Cardiac muscle cell (in vitro differentiated cells and primary cell): ENCODE measurements around the gene CRLF3. TPM values are rescaled to one million over a fixed set of nuclear protein-coding genes. Genes with fewer than 3 reads are reported as not detected.

Source experiments
- DNase-seq, 2 donors: peaks; one replicate each; pipeline versions ENCODE4 v3.0.0 to v3.0.0-alpha.2; 2010 to 2017; ENCODE audit warnings: low read depth in 1 of 2, low spot score in 1 of 2
- H3K27ac ChIP-seq: fragments of 200-600 bp; sonication (generic); 2 replicates; pipeline ENCODE4 v1.5.1; 2016
- H3K27me3 ChIP-seq: fragments of 200-600 bp; sonication (generic); 2 replicates; pipeline ENCODE4 v1.6.0; 2016; ENCODE audit warnings: control low read depth
- H3K36me3 ChIP-seq: fragments of 200-600 bp; sonication (generic); 2 replicates; pipeline ENCODE4 v1.5.1; 2016; ENCODE audit warnings: control low read depth
- H3K4me1 ChIP-seq: fragments of 200-600 bp; sonication (generic); 2 replicates; pipeline ENCODE4 v1.8.1; 2017; ENCODE audit warnings: low read depth, mild to moderate bottlenecking, mixed run types
- H3K4me3 ChIP-seq: fragments of 200-600 bp; sonication (generic); 2 replicates; pipeline ENCODE4 v1.5.1; 2016; ENCODE audit warnings: mild to moderate bottlenecking
- H3K9me3 ChIP-seq: fragments of 200-600 bp; sonication (generic); 2 replicates; pipeline ENCODE4 v1.5.1; 2017; ENCODE audit warnings: low read depth, mild to moderate bottlenecking, control low read depth
- polyA plus RNA-seq: library from polyadenylated mRNA; unstranded; fragments of >200 nt; fragmentation: Nextera tagmentation; extraction: Ambion mirVana; gene quantifications from 2 replicates; pipeline ENCODE4 v1.2.1, GENCODE V29; 2016
- total RNA-seq: library from RNA; depleted of rRNA; stranded (reverse); fragments of >200 nt; gene quantifications from 2 replicates; pipeline ENCODE4 v1.2.3, GENCODE V29; 2016
- TF ChIP-seq, protein P1 (sequence below): IDR thresholded peaks from 2 replicates; pipeline ENCODE4 v1.5.1; 2012; ENCODE audit warnings: low read depth, mild to moderate bottlenecking, low read length

CRLF3 gene, protein sequence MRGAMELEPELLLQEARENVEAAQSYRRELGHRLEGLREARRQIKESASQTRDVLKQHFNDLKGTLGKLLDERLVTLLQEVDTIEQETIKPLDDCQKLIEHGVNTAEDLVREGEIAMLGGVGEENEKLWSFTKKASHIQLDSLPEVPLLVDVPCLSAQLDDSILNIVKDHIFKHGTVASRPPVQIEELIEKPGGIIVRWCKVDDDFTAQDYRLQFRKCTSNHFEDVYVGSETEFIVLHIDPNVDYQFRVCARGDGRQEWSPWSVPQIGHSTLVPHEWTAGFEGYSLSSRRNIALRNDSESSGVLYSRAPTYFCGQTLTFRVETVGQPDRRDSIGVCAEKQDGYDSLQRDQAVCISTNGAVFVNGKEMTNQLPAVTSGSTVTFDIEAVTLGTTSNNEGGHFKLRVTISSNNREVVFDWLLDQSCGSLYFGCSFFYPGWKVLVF
- 11.1 and 11.9 TPM in 2 replicates for total RNA-seq
- polyA plus RNA-seq, result 19.9 and 24.1 TPM in 2 replicates

GRCh38 chr17:30824356-30825145 is at the start of gene CRLF3:
TSS of gene CRLF3 (minus strand) at chr17:30824692. CDS start at chr17:30824651, 41 bp downstream.
- H3K27me3 ChIP-seq, result no peaks in the 10 kb centered on the region
- H3K27ac ChIP-seq, result peak within 1 kb of the TSS; percentile 83
- peak within 1 kb of the TSS; percentile 70 for H3K4me3 ChIP-seq
- TF ChIP-seq, protein P1, sequence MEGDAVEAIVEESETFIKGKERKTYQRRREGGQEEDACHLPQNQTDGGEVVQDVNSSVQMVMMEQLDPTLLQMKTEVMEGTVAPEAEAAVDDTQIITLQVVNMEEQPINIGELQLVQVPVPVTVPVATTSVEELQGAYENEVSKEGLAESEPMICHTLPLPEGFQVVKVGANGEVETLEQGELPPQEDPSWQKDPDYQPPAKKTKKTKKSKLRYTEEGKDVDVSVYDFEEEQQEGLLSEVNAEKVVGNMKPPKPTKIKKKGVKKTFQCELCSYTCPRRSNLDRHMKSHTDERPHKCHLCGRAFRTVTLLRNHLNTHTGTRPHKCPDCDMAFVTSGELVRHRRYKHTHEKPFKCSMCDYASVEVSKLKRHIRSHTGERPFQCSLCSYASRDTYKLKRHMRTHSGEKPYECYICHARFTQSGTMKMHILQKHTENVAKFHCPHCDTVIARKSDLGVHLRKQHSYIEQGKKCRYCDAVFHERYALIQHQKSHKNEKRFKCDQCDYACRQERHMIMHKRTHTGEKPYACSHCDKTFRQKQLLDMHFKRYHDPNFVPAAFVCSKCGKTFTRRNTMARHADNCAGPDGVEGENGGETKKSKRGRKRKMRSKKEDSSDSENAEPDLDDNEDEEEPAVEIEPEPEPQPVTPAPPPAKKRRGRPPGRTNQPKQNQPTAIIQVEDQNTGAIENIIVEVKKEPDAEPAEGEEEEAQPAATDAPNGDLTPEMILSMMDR, result peak; percentile 52
- no peaks in the 10 kb centered on the region for H3K36me3 ChIP-seq
- peak; percentile 95 for DNase-seq
- peaks cover 19% of the 10 kb centered on the region for H3K4me1 ChIP-seq
- H3K9me3 ChIP-seq, result no peaks in the 10 kb centered on the region

DNA sequence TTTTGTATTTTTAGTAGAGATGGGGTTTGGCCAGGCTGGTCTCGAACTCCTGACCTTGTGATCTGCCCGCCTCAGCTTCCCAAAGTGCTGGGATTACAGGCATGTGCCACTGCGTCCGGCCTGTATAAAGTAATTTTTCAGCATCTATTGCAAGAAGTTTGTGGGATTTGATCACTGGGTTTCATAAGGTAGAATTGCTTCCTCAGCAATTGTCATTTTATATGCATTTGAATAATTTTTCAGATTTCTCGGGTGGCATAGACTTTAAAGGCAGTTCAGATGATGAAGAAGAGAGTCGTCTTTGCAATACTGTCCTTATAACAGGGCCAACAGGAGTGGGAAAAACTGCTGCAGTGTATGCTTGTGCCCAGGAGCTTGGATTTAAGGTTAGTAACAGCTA is 44.5 kb upstream of the CRLF3 start:
- Histone ChIP-seq H3K27ac (no peak overlapping the region), H3K9me3 (no peaks in the 10 kb centered on the region), H3K36me3 (peaks cover 10% of the 10 kb centered on the region), H3K4me3 (no peak overlapping the region), H3K27me3 (no peaks in the 10 kb centered on the region), H3K4me1 (no peaks in the 10 kb centered on the region)
- TF ChIP-seq, protein P1, result no peak
- no peak for DNase-seq

DNA sequence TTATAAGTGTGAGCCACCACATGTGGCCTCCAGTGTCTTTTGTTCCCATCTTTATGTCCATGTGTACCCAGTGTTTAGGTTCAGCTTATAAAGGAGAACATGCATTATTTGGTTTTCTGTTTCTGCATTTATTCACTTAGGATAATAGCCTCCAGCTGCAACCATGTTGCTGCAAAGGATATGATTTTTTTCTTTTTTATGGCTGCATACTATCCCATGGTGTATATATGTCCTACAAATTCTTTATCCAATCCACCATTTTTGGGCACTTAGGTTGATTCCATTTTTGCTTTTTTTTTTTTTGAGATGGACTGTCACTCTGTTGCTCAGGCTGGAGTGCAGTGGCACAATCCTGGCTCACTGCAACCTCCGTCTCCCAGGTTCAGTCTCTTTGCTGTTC is 40.1 kb upstream of the CRLF3 start:
- Histone ChIP-seq H3K36me3 (peaks cover 8% of the 10 kb centered on the region), H3K27ac (no peak overlapping the region), H3K9me3 (no peaks in the 10 kb centered on the region), H3K4me3 (no peak overlapping the region), H3K4me1 (no peaks in the 10 kb centered on the region), H3K27me3 (no peaks in the 10 kb centered on the region)
- DNase-seq, result no peak
- TF ChIP-seq, protein P1, result no peak

- peak in 1 of 2 donors; percentile 2 for DNase-seq
- TF ChIP-seq, protein P1, result no peak
- Histone ChIP-seq H3K9me3 (no peaks in the 10 kb centered on the region), H3K36me3 (peaks cover 3% of the 10 kb centered on the region), H3K27me3 (no peaks in the 10 kb centered on the region), H3K27ac (no peak overlapping the region), H3K4me3 (no peak overlapping the region), H3K4me1 (no peaks in the 10 kb centered on the region)
These were observed 34.2 kb upstream of the CRLF3 start for GRCh38 chr17:30858556-30859250.

DNA sequence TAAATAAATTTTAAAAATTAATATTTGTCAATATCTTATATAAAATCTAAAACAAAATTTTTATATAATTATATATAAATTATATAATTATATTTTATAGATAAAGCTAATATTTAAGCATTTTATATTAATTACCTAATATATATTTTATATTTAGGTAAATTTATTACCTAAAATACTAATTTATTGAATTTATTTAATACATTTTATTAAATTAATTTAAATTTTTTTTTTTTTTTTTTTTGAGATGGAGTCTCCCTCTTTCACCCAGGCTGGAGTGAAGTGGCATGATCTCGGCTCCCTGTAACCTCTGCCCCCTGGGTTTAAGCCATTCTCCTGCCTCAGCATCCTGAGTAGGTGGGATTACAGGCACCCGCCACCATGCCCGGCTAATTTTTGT is 29.7 kb upstream of the CRLF3 start:
- DNase-seq, result no peak
- Histone ChIP-seq H3K27me3 (no peaks in the 10 kb centered on the region), H3K4me3 (no peak overlapping the region), H3K9me3 (no peaks in the 10 kb centered on the region), H3K36me3 (peaks cover 3% of the 10 kb centered on the region), H3K4me1 (no peaks in the 10 kb centered on the region), H3K27ac (no peak overlapping the region)
- TF ChIP-seq, protein P1, result no peak
